ENCODE results near the gene TXNDC8.

Gene TXNDC8

DNA sequence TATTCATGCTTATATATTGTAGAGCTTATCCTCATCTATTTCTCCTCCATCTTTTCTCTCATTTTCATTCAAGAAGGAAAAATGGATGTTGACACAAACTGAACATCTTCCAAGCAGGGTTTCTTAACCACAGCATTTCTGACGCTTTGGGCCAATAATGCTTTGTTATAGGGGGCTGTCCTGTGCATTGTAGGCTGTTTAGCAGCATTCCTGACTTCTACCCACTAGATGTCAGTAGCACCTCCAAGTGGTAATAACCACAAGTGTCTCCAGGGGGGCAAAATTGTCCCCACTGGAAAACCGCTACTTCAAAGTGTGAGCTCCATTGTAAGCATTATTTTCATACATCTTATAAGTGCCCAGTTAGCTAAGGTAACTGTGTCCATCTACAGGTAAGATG, 2.6 kb upstream of the TXNDC8 start:
- TF ChIP-seq, protein P1, sequence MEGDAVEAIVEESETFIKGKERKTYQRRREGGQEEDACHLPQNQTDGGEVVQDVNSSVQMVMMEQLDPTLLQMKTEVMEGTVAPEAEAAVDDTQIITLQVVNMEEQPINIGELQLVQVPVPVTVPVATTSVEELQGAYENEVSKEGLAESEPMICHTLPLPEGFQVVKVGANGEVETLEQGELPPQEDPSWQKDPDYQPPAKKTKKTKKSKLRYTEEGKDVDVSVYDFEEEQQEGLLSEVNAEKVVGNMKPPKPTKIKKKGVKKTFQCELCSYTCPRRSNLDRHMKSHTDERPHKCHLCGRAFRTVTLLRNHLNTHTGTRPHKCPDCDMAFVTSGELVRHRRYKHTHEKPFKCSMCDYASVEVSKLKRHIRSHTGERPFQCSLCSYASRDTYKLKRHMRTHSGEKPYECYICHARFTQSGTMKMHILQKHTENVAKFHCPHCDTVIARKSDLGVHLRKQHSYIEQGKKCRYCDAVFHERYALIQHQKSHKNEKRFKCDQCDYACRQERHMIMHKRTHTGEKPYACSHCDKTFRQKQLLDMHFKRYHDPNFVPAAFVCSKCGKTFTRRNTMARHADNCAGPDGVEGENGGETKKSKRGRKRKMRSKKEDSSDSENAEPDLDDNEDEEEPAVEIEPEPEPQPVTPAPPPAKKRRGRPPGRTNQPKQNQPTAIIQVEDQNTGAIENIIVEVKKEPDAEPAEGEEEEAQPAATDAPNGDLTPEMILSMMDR (IDR thresholded peaks at IDR 0.05; ENCODE audit: low read depth, low read length, missing control alignments), result peak; percentile 29
- H3K4me3 ChIP-seq (ENCODE audit: low read depth, low read length), result no peak overlapping the region
- DNase-seq (ENCODE audit: low read depth), result no peak

DNA sequence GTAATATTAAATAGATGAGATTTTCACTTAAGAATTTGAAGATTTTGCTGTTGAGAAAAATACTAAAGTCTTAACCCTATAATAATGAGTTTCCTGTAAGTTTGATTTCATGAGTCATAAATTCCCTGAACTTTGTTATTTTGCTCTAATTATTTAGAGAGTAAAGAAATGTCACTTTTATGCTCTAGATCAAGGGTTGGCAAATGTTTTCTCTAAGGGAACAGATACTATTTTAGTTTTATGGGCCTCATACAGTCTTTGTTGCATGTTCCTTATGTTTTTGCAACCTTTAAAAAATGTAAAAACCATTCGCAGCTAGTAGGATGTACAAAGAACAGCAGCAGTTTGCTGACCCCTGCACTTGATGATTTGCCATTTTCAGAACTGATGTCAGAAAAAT, 480 bp upstream of the TXNDC8 start:
- no peak for DNase-seq (ENCODE audit: low read depth)
- H3K4me3 ChIP-seq (ENCODE audit: low read depth, low read length), result no peak overlapping the region
- TF ChIP-seq, protein P1 (IDR thresholded peaks at IDR 0.05; ENCODE audit: low read depth, low read length, missing control alignments), result no peak

DNA sequence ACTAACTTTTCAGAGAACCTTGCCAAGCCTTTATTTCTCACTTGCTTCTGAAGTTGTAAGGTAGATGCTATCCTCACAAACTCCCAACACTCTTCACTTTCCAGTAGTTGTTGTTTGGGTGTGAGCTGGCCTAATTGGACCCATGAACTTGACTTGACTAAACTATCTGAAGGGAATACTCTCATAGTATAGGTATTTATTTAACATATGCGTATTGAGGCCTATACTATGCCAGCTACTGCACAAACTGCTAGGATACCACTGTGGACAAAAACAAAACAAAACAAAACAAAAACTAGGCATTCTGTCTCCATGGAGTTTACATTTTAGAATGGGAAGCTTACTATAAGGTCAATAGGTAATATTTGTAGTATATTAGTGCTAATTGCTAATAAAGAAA, 1.3 kb downstream of the TXNDC8 start:
- TF ChIP-seq, protein P1 (IDR thresholded peaks at IDR 0.05; ENCODE audit: low read depth, low read length, missing control alignments), result no peak
- no peak for DNase-seq (ENCODE audit: low read depth)
- H3K4me3 ChIP-seq (ENCODE audit: low read depth, low read length), result no peak overlapping the region

DNA sequence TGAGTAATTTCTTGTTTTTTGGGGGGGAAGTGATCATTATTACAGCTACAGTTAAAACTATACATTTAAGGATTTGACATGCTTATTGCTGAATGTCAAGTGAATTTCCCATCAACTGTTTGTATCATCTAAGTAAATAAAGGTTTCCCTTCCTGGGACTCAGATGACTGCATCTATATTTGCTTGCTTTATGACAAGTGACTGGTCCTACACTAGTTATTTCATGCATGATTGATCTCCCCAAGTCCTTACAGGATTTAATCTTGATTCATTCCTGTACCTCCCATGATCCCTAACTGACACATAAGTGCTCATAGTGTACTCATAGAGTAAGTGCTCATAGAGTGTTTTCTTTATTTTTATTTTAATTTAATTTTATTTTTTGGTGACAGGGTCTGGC, 2.8 kb downstream of the TXNDC8 start:
- no peak overlapping the region for H3K4me3 ChIP-seq (ENCODE audit: low read depth, low read length)
- TF ChIP-seq, protein P1 (IDR thresholded peaks at IDR 0.05; ENCODE audit: low read depth, low read length, missing control alignments), result no peak
- no peak for DNase-seq (ENCODE audit: low read depth)

DNA sequence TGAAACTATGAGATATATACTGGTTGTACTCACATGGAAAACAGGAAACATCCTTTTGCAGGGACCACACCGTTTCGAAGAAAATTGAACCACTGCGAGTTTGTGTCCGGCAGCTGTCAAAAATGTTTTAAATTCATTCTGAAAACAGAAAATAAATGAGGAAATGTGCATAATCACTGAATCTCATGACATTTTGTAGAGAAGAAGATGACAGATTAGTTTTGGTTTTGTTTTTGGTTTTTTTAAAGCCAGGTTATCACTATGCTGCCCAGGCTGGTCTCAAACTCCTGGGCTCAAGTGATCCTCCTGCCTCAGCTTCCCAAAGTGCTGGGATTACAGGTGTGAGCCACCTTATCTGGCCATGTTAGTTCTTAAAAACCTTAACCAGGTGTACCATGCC, 3.5 kb downstream of the TXNDC8 start:
- no peak overlapping the region for H3K4me3 ChIP-seq (ENCODE audit: low read depth, low read length)
- DNase-seq (ENCODE audit: low read depth), result no peak
- TF ChIP-seq, protein P1 (IDR thresholded peaks at IDR 0.05; ENCODE audit: low read depth, low read length, missing control alignments), result no peak

DNA sequence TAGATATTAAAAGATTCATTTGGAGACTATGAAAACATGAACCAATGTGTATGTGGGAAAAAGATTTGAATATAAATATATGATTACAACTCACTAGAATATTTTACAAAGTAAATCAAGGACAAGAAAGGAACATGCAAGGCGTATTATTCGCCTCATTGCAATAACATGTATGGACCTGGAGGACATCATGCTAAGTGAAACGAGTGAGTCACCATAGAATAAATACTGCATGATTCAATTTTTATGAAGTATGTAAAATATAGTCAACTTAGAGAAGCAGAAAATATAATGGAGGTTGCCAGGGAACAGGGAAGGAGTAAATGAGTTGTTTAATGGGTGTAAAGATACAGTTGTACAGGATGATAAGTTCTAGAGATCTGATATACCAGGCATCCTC, 4.9 kb downstream of the TXNDC8 start:
- DNase-seq (ENCODE audit: low read depth), result no peak
- no peak overlapping the region for H3K4me3 ChIP-seq (ENCODE audit: low read depth, low read length)
- TF ChIP-seq, protein P1 (IDR thresholded peaks at IDR 0.05; ENCODE audit: low read depth, low read length, missing control alignments), result no peak

DNA sequence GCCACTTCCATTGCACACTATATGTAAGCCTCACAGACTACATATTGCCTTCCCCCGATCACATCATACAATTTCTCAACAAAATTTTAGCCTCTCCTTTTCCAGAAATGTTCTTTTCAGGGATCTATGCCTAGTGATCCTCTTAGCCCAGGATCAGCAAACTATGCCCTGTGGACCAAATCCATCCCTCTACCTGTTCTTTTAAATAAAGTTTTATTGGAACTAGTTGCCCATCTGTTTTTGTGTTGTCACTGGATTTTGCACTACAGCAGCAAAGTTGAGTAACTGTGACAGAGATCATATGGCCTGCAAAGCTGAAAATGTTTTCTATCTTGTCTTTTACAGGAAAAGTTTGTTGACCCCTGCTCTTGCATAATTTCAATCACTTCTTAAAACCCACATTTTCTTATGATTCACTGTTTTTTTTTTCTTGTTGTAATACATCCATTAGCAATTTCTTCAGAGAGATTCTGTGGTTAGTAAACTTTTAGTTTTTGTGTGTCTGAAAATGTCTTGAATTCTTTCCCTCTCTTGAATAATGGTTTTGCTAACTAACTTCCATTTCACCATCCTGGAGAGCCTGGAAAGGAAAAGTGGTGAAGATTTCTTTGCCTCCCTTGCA, 7.1 kb downstream of the TXNDC8 start:
- H3K4me3 ChIP-seq (ENCODE audit: low read depth, low read length), result no peak overlapping the region
- TF ChIP-seq, protein P1 (IDR thresholded peaks at IDR 0.05; ENCODE audit: low read depth, low read length, missing control alignments), result no peak
- no peak for DNase-seq (ENCODE audit: low read depth)
